HepG2 (cell line): ENCODE measurements around the gene CASP6.

Experiments used
- CENPT ChIP-seq: sonication (generic); formaldehyde crosslinking; IDR thresholded peaks from 2 replicates; pipeline ENCODE4 v1.8.0; 2022; ENCODE audit warnings: low read depth, mild to moderate bottlenecking, moderate library complexity, missing genetic modification reagents
- TBX2 ChIP-seq: sonication (generic); formaldehyde crosslinking; IDR thresholded peaks from 2 replicates; pipeline ENCODE4 v1.5.0; 2020; ENCODE audit warnings: missing genetic modification reagents, mild to moderate bottlenecking, borderline replicate concordance
- TF ChIP-seq, protein P1 (sequence below): sonication (generic); formaldehyde crosslinking; IDR thresholded peaks from 2 replicates; pipeline ENCODE4 v1.5.0; 2020; ENCODE audit warnings: missing genetic modification reagents
- TF ChIP-seq, protein P2 (sequence below): sonication (generic); formaldehyde crosslinking; IDR thresholded peaks from 2 replicates; pipeline ENCODE4 v1.8.1; 2022; ENCODE audit warnings: low read depth, mild to moderate bottlenecking, missing genetic modification reagents

- TF ChIP-seq, protein P1, sequence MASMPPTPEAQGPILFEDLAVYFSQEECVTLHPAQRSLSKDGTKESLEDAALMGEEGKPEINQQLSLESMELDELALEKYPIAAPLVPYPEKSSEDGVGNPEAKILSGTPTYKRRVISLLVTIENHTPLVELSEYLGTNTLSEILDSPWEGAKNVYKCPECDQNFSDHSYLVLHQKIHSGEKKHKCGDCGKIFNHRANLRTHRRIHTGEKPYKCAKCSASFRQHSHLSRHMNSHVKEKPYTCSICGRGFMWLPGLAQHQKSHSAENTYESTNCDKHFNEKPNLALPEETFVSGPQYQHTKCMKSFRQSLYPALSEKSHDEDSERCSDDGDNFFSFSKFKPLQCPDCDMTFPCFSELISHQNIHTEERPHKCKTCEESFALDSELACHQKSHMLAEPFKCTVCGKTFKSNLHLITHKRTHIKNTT (CRISPR knock-in tag): no peak
- TF ChIP-seq TBX2 (no peak), CENPT (CRISPR knock-in tag) (no peak)
- TF ChIP-seq, protein P2, sequence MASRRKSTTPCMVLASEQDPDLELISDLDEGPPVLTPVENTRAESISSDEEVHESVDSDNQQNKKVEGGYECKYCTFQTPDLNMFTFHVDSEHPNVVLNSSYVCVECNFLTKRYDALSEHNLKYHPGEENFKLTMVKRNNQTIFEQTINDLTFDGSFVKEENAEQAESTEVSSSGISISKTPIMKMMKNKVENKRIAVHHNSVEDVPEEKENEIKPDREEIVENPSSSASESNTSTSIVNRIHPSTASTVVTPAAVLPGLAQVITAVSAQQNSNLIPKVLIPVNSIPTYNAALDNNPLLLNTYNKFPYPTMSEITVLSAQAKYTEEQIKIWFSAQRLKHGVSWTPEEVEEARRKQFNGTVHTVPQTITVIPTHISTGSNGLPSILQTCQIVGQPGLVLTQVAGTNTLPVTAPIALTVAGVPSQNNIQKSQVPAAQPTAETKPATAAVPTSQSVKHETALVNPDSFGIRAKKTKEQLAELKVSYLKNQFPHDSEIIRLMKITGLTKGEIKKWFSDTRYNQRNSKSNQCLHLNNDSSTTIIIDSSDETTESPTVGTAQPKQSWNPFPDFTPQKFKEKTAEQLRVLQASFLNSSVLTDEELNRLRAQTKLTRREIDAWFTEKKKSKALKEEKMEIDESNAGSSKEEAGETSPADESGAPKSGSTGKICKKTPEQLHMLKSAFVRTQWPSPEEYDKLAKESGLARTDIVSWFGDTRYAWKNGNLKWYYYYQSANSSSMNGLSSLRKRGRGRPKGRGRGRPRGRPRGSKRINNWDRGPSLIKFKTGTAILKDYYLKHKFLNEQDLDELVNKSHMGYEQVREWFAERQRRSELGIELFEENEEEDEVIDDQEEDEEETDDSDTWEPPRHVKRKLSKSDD: no peak
These were observed 12.4 kb downstream of the CASP6 start for GRCh38 chr4:109690690-109691410.
